Stimulated activated naive CD4-positive, alpha-beta T cell (primary cell): ENCODE measurements around the gene PLCL2.

Source experiments
- DNase-seq, 6 experiments: peaks; one replicate each; lab custom pipeline; 2025; lab: John Stamatoyannopoulos, UW

The PLCL2 gene

GRCh38 chr3:17011728-17012338, 127.1 kb downstream of the PLCL2 start:
- no peak for DNase-seq

- DNase-seq = no peak
Measured at GRCh38 chr3:17013050-17013449, 128.3 kb downstream of the PLCL2 start.

- DNase-seq = no peak
Measured at GRCh38 chr3:17013571-17013970, 128.8 kb downstream of the PLCL2 start.

- DNase-seq = no peak
Measured at GRCh38 chr3:17014284-17014683, 129.5 kb downstream of the PLCL2 start.

GRCh38 chr3:17014709-17015108, 130.0 kb downstream of the PLCL2 start:
- no peak for DNase-seq

- no peak for DNase-seq
Measured at GRCh38 chr3:17021614-17022013, 136.9 kb downstream of the PLCL2 start.

GRCh38 chr3:17023006-17023664, 138.4 kb downstream of the PLCL2 start:
- DNase-seq = no peak

- DNase-seq = no peak
Measured at GRCh38 chr3:17025594-17026139, 140.9 kb downstream of the PLCL2 start.

- no peak for DNase-seq
Measured at GRCh38 chr3:17027318-17027717, 142.6 kb downstream of the PLCL2 start.

GRCh38 chr3:17028363-17028762, 143.6 kb downstream of the PLCL2 start:
- no peak for DNase-seq

GRCh38 chr3:17030438-17030837, 145.7 kb downstream of the PLCL2 start:
- DNase-seq = no peak

GRCh38 chr3:17030956-17031652, 146.3 kb downstream of the PLCL2 start:
- DNase-seq = no peak

GRCh38 chr3:17032407-17033034, 147.8 kb downstream of the PLCL2 start:
- no peak for DNase-seq

- no peak for DNase-seq
Measured at GRCh38 chr3:17033516-17034168, 148.9 kb downstream of the PLCL2 start.

GRCh38 chr3:17035033-17035432, 150.3 kb downstream of the PLCL2 start:
- no peak for DNase-seq

GRCh38 chr3:17035966-17036365, 151.2 kb downstream of the PLCL2 start:
- no peak for DNase-seq

GRCh38 chr3:17038141-17038540, 153.4 kb downstream of the PLCL2 start:
- no peak for DNase-seq

- DNase-seq = no peak
Measured at GRCh38 chr3:17038900-17039553, 154.3 kb downstream of the PLCL2 start.

- no peak for DNase-seq
Measured at GRCh38 chr3:17039594-17039993, 154.8 kb downstream of the PLCL2 start.

GRCh38 chr3:17040322-17040989, 155.7 kb downstream of the PLCL2 start:
- DNase-seq = no peak

- no peak for DNase-seq
Measured at GRCh38 chr3:17040990-17041377, 156.2 kb downstream of the PLCL2 start.
